ENCODE results near the gene PHF13. TPM values are rescaled to one million over a fixed set of nuclear protein-coding genes. Genes with fewer than 3 reads are reported as not detected.

The PHF13 gene
- total RNA-seq, 3 donors from 2014 or later, result 10.9 to 18.3 (median 14.4) TPM

DNA sequence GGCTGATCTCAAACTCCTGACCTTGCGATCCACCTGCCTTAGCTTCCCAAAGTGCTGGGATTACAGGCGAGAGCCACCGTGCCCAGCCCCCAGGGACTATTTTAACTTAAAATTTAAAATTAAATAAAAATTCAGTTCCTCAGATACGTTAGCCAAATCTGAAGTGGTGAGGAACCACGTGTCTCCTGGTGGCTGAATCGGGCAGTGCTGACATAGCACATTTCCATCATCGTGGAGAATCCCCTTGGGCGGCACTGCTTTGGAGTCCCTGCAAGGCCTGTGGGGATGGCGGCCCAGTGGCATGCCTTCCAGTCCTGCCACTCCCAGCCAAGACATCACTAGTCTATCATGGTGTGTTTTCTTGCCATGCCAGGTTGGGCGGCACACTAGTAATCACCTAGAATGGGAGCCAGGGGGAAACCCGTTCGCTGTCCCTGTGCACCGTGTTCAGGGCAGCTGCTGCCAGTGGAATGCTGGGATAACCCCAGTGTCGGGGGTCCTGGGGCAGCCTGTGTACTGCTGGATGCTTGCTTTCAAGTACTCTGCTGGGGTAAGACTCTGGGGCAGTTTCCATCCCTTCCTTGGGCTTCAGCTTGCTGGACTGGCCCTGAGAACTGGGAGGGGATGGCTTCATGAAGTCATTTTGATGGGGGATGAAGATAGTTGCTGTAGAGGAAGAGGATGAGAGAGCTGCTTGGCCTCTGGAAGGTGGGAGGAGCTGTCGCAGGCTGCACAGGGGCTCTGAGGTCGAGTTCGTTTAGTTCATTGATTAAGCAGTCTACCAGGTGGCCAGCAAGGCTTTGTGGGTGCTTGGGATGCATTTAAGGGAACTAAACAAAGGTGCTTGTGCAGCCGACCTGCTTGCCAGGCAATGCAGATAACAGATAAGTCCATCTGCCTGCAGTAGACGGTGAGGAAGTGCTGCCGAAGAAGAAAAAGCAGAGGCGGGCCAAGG, 29.1 kb upstream of the PHF13 start:
- intact Hi-C loops (cut with DNase I; ENCODE audit: low total_unique reads), result no loop called here
- H3K9me3 ChIP-seq, result no peaks in the 10 kb centered on the region
- DNase-seq (ENCODE audit: low spot score in 2 of 2), result no peak
- no peaks in the 10 kb centered on the region for H3K36me3 ChIP-seq
- no peak overlapping the region for H3K4me3 ChIP-seq
- H3K27ac ChIP-seq, result no peak overlapping the region
- H3K27me3 ChIP-seq, result no peaks in the 10 kb centered on the region
- TF ChIP-seq, protein P1, sequence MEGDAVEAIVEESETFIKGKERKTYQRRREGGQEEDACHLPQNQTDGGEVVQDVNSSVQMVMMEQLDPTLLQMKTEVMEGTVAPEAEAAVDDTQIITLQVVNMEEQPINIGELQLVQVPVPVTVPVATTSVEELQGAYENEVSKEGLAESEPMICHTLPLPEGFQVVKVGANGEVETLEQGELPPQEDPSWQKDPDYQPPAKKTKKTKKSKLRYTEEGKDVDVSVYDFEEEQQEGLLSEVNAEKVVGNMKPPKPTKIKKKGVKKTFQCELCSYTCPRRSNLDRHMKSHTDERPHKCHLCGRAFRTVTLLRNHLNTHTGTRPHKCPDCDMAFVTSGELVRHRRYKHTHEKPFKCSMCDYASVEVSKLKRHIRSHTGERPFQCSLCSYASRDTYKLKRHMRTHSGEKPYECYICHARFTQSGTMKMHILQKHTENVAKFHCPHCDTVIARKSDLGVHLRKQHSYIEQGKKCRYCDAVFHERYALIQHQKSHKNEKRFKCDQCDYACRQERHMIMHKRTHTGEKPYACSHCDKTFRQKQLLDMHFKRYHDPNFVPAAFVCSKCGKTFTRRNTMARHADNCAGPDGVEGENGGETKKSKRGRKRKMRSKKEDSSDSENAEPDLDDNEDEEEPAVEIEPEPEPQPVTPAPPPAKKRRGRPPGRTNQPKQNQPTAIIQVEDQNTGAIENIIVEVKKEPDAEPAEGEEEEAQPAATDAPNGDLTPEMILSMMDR (IDR thresholded peaks at IDR 0.05), result peak in 2 of 3 donors; percentile 28 to 30
- no peak for TF ChIP-seq POLR2AphosphoS5 (IDR thresholded peaks at IDR 0.05)
- peaks cover 6 to 16% of the 10 kb centered on the region in 2 donors for H3K4me1 ChIP-seq

DNA sequence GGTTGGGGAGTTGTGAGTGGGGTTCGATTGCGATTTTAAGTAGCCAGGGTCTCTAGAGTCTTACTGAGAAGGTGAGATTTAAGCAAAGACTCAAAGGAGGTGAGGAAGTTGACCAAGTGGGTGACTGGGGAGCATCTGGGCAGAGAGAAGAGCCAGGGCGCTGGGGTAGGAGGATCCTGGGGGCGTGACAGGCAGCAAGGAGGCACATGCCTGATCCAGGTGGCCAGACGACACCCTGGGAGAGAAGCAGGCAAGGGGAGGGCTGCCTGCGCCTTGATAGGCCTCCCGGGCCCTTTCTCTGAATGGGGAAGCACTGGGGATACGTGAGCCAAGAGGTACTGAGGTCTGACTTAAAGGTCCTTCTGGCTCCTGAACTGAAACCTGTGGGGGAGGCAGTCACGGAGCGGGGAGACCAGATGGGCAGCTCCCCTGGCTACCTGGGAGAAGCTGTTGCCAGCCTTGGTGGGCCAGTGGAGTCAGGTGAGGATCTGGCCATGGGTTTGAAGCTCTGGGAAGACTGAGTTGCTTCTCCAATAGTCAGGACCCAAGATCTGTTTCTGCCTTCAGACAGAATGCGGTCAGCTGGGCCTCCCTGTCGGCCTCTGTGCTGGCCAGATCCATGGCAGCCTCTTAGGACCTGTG, 28.3 kb upstream of the PHF13 start:
- no peak overlapping the region for H3K4me3 ChIP-seq
- H3K36me3 ChIP-seq, result no peaks in the 10 kb centered on the region
- DNase-seq (ENCODE audit: low spot score in 2 of 2), result no peak
- H3K4me1 ChIP-seq, result peaks cover 6 to 16% of the 10 kb centered on the region in 2 donors
- TF ChIP-seq POLR2AphosphoS5 (IDR thresholded peaks at IDR 0.05) (no peak), POLR2A (IDR thresholded peaks at IDR 0.05) (no peak)
- TF ChIP-seq, protein P1 (IDR thresholded peaks at IDR 0.05), result no peak
- H3K27me3 ChIP-seq, result no peaks in the 10 kb centered on the region
- intact Hi-C loops (cut with DNase I; ENCODE audit: low total_unique reads), result no loop called here
- no peaks in the 10 kb centered on the region for H3K9me3 ChIP-seq
- H3K27ac ChIP-seq, result peak overlapping the region in 1 of 2 donors; percentile 43

DNA sequence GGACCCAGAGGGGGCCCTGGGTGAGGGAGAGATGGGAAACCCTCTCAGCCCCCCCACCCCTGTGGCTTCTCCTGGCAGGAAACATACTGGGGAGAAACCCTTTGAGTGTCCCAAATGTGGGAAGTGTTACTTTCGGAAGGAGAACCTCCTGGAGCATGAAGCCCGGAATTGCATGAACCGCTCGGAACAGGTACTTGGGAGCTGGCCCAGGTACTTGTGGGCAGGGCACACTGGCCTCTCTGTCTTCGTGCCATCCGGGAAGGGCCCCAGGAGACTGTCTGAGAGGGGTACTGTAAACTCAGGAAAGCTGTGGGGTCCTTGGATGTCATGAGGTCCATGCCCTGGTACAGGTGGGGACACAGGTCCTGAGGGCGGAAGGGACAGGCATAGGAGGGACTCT, 27.7 kb upstream of the PHF13 start:
- DNase-seq (ENCODE audit: low spot score in 2 of 2), result no peak
- intact Hi-C loops (cut with DNase I; ENCODE audit: low total_unique reads), result no loop called here
- H3K36me3 ChIP-seq, result no peaks in the 10 kb centered on the region

DNA sequence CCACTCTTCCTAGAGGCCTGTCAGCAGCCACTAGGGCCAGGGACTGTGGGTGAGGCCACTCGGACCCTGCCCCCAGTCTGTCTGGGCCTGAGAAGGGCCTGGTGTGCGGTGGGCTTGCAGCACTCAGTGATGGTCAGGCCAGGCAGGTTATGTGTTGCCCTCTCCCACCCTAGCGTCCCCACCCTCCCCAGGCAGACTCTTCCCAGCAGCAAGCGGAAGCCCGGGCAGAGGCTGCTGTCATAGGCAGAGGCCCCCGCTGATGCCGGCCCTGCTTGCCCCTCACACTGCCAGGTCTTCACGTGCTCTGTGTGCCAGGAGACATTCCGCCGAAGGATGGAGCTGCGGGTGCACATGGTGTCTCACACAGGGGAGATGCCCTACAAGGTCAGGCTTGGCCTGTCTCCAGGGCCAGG, 27.1 kb upstream of the PHF13 start:
- peaks cover 0 to 6% of the 10 kb centered on the region in 2 donors for H3K4me1 ChIP-seq

More for the DNA sequence above, 27.7 kb upstream of the PHF13 start:
- Histone ChIP-seq H3K4me3 (no peak overlapping the region), H3K27ac (peak overlapping the region in 1 of 2 donors; percentile 19), H3K9me3 (no peaks in the 10 kb centered on the region), H3K4me1 (peaks cover 3 to 11% of the 10 kb centered on the region in 2 donors), H3K27me3 (no peaks in the 10 kb centered on the region)
- TF ChIP-seq, protein P1 (IDR thresholded peaks at IDR 0.05), result no peak
- TF ChIP-seq POLR2A (IDR thresholded peaks at IDR 0.05) (no peak), POLR2AphosphoS5 (IDR thresholded peaks at IDR 0.05) (no peak)

More for the DNA sequence above, 27.1 kb upstream of the PHF13 start:
- TF ChIP-seq, protein P1 (IDR thresholded peaks at IDR 0.05), result no peak
- TF ChIP-seq POLR2A (IDR thresholded peaks at IDR 0.05) (no peak), POLR2AphosphoS5 (IDR thresholded peaks at IDR 0.05) (no peak)
- no peaks in the 10 kb centered on the region for H3K9me3 ChIP-seq
- H3K27ac ChIP-seq, result peak overlapping the region in 1 of 2 donors; percentile 19
- no peak for DNase-seq (ENCODE audit: low spot score in 2 of 2)
- no peaks in the 10 kb centered on the region for H3K36me3 ChIP-seq
- no peak overlapping the region for H3K4me3 ChIP-seq
- no peaks in the 10 kb centered on the region for H3K27me3 ChIP-seq
- intact Hi-C loops (cut with DNase I; ENCODE audit: low total_unique reads), result no loop called here

Data from breast epithelium (tissue), 4 donors.